DMS79 treated with DMSO at 0.1 percent for 48 hours (cell line): ENCODE data around the gene ITPKB.
"Not testable (repeated sequence)": the region's sequence is repeated elsewhere in the genome, so short reads cannot be mapped to it uniquely, and the experiment has no call there.

Source experiments
- DNase-seq: peaks from one replicate; lab custom pipeline; 2025; lab: John Stamatoyannopoulos, UW

Gene ITPKB

DNA sequence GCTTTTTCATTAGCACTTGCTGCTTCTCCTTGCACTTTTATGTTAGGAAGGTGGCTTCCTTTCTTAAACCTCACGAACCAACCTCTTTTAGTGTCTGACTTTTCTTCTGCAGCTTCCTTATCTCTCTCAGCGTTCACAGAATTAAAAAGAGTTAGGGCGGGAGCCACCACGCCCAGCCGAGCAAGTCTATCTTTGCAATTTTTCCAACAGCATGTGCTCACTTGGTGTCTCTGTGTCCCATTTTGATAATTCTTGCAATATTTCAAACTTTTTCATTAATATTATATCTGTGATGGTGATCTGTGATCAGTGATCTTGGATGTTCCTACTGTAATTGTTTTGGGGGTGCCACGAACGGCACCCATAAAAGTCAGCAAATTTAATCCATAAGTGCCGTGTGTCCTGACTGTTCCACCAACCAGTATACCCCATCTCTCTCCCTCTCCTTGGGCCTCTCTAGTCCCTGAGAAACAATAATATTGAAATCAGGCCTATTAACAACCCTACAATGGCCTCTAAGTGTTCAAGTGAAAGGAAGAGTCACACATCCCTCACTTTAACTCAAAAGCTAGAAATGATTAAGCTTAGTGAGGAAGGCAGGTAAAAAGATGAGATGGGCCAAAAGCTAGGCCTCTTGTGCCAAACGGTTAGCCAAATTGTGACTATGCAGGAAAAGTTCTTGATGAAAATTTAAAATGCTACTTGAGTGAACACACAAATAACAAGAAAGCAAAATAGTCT, 15.9 kb upstream of the ITPKB start:
- DNase-seq = no peak

GRCh38 chr1:226754097-226754496, 15.0 kb upstream of the ITPKB start:
- no peak for DNase-seq

- DNase-seq = no peak
These were observed 12.6 kb upstream of the ITPKB start for GRCh38 chr1:226751703-226752102.

GRCh38 chr1:226751214-226751613, 12.1 kb upstream of the ITPKB start:
- DNase-seq = no peak

DNA sequence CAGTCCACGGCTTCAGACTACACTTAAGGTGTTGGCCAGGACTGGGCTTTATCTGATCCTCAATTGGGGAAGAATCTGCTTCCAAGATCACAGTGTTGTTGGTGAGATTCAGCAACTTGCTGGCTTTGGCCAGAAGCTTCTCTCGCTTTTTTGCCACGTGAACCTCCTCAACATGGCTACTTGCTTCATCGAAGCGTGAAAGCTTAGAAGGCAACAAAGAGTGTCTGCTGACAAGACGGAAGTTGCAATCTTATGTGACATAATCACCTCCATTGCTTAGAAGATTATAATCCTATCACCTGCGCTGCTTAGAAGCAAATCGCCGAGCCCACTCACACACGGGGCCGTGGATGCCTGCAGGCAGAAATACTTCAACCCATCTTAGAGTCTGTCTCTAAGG, 10.4 kb upstream of the ITPKB start:
- DNase-seq = no peak

DNA sequence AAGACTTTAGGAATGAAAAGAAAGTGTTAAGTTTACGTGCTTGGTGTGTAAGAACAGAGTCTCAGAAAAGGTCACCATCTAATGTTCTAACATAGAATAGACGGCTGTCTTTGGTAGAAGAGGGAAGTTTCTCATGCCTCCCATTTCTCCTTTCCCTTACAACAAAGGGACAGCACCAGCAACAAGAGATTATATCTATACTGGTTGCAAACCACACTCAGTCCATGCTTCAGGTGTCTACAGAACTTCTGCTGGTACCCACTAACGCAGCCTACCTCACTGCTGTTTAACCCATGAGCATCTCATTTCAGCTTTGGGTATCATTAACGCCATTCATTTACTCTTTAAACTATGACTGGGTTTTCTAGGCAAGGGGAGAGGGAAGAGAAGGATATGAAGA, 9.2 kb upstream of the ITPKB start:
- no peak for DNase-seq

DNA sequence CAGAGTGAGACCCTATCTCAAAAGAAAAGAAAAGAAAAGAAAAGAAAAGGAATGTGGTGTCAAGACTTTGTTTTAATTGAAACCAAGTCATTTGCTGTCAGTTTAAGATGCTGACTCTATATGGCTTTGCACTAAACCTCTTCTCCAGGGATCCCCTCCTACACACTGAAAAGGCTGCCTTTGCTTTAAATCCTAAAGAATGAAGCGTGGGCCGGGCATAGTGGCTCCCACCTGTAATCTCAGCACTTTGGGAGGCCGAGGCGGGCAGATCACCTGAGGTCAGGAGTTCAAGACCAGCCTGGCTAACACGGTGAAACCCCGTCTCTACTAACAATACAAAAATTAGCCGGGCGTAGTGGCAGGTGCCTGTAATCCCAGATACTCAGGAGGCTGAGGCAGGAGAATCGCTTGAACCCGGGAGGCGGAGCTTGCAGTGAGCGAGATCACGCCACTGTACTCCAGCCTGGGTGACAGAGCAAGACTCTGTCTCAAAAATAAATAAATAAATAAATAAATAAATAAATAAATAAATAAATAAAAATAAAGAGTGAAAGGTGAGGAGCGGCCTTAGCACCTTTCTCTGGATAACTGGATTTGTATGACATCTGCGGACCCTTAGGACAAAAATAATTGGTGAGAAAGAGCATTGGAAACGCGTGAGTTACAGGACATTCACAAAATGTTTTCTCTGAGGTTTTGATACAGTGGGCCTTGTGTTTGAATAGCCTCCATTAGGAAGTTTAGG, 8.6 kb upstream of the ITPKB start:
- not testable (repeated sequence) for DNase-seq

DNA sequence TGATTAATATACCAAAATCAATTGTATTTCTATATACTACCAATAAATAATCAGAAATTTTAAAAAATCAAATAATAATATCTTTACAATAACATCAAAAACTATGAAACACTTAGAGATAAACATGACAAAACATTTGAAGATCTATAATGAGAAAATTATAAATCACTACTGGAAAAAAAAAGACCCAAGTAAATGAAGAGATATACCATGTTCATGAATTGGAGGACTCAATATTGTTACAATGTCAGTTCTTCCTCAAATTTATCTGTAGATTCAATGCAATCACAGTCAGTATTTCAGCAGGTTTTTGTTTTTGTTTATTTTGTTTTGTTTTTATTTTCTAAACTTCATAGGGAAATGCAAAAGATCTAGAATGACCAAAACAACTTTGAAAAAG, 4.2 kb upstream of the ITPKB start:
- DNase-seq = no peak

DNA sequence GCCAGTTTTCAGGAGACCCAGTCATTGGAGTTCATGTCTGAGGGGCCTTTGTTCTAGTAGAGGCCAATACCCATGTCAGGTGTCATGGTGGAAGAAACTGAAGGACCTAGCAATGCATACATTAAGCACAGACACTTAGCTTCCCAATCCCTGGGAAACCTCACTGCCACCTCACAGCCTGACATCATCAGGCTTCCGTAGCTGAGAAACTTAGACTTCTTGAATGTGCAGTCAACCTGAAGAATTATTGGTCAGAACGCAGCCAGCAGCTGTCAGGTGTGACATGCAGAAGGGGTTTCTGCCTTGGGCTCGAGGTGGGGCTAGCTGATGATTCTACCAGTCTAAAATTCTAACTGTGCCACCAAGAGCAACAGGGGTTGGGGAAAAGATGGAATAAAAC, 1.9 kb upstream of the ITPKB start:
- DNase-seq = peak; percentile 94

DNA sequence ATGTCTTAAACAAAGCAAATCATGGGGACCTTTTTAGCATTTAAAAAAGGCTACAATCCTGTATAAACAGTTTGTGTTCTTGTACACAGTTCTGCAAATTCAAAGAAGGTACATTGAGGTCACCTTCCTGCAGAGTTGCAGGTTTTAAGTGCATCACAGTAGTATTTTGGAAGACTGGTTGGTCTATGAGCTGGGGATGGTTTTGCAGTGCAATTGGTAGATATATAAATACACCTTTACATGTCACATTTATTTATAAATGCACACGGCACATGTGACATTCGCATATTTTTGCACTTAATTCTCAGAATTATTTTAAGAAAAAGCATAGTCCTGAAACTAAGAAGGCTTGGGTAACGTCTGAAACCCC, 599 bp upstream of the ITPKB start:
- DNase-seq = peak; percentile 47

DNA sequence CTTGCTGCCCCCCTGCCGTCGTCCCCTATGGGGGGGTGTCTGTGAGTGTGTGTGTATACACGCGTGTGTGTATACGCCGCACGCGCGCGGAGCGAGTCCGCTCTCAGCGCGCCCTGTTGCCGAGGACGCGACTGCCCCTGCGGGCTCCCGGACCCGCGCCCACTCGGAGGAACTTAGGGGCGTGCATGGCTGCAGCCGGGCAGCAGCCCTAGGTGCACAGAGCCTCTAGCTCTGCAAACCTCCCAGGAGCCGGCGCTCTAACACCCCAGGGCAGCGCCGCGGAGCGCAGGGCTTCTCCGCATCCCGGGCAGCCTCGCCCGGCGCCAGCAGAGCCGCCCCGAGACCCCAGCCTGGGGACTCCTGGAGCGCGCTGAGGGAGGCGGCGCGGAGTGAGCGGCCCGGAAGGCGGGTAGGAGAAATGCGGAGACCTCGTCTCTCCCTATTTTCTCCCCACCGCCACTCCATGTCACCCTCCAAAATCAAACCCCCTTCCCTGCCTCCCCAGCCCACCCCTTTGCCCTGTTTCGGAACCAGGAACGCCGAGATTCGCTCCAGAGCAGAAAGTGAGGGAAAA, 574 bp downstream of the ITPKB start:
- peak; percentile 59 for DNase-seq

DNA sequence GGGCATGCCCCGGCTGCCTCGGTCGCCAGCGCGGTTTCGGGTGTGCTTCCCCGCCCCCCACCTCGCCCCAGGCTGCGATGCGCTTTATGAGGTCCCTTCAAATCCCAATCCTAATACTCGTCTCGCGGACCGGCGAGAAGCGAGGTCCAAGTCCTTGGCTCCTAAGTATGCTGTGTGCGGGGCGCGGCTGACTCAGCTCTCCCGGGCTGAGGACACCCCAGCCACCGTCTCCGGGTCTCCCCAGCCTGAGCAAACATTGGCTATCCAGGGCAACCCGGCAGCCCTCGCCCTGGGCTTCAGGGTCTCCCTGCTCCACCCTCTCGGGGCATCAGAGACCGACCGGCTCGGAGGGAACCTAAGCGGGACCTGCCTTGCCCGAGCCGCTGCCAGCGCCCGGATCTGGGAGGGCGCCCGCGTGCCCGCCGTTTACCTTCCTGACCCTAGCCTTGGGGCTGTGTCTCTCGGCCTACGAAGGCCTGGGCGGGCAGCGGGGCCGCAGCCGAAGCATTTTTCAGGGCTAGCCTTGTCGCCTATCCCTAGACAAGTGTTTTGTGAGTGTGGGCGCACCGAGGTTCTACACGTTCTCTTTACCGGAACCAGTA, 1.2 kb downstream of the ITPKB start:
- DNase-seq = peak; percentile 62

GRCh38 chr1:226736908-226737818, 1.9 kb downstream of the ITPKB start:
- peak; percentile 69 for DNase-seq

DNA sequence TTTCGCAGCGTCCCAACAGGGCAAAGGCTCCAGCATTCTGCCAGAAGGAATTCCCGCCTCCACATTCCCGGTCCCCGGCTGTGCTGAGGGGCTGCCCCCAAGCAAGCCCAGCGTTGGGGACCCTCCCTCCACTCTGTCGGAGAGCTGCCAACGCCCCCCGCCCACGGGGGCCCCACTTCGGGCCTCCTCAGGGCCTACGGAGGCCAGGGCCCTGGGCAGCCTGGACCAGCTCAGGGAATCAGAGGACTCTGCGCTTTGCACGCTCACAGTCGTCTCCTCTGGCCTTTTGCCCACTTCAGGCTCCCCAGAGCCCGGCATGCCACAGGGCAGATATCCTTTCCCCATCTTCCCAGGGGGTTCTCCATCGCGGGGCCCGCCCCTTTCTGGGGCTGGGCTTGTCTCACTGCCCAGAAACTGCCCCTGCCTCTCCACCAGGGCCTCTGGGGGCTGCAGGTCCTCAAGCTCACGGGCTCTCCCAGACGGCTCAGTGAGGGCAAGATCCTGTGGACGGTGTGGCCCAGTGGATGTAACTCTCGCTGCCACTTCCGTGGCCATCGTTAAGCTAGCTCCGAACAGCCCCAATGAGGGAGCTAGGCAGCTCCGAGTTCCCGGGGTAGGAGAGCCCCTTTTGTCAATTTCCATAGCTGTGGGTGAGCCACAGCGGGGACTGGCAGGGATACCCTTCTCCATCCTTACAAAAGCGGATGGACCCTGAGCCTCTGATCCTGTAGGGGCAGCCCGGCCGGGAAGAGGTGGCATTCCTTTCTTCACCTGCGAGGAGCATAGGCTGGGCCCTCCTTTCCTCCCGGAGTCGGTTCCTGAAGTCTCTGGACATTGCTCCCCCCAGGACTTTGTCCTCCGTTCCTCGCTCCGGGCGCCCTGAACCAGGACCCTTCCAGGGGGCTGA, 2.8 kb downstream of the ITPKB start:
- peak; percentile 86 for DNase-seq

GRCh38 chr1:226735576-226735975, 3.5 kb downstream of the ITPKB start:
- no peak for DNase-seq

- no peak for DNase-seq
These were observed 4.4 kb downstream of the ITPKB start for GRCh38 chr1:226734611-226735153.

DNA sequence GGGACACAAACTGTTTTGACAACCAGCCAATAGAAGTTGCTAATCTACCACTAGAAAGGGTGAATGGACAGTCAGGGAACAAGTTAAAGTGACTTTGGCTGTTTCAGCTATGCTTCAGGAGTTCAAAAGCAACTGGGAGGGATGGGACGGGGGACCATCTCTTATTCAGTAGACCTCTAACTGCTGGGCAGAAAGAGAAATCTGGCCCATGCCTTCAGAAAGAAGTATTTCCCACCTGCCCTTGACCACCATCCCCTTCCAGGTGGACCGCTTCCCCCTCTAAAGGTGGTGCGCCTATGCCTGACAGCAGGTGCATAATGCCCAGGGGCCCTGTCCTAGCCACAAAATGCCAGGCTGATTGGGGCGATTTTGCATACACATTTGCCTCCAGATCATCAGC, 5.2 kb downstream of the ITPKB start:
- no peak for DNase-seq

GRCh38 chr1:226733304-226733703, 5.8 kb downstream of the ITPKB start:
- no peak for DNase-seq

GRCh38 chr1:226732856-226733291, 6.2 kb downstream of the ITPKB start:
- no peak for DNase-seq

DNA sequence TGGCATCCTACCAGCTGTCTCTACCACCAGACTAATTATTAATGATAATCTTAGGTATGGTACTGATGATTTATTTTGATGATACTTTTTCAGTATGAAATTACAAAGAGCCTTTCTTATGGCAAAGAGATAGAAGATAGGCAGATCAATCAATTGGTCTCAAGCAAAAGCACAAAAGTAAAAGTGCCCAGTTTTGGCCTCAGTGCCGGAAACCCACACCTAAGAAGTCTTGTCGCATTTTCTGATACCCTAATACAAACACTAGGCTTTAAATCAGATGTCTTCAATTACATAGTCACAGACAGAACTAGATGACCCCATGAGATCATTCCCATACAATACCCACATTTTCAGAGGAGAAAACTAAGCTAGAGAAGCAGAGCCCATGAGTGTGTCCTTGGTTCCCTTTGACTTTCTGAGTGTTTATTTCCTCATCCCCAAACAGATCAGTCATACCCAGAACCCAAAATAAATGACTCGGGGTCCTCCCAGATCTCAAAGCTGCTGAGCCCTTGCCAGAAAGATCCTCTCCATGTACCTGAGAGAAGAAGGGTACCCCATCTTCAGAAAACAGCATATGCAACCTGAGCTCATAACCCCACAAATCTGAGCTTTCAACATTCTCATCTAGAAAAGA, 7.7 kb downstream of the ITPKB start:
- DNase-seq = no peak
